ENCODE data around the gene PRTFDC1.

The PRTFDC1 gene

GRCh38 chr10:24874133-24874532 lies 78.3 kb downstream of the PRTFDC1 start:
- peaks cover 6% of the 10 kb centered on the region for H3K4me1 Mint-ChIP-seq
- peaks cover 4% of the 10 kb centered on the region for H3K9me3 Mint-ChIP-seq
- H3K27ac Mint-ChIP-seq, result no peak overlapping the region
- H3K4me3 Mint-ChIP-seq, result no peak overlapping the region
- no peak for DNase-seq (ENCODE audit: low spot score in 2 of 2)
- H3K27me3 Mint-ChIP-seq, result no peaks in the 10 kb centered on the region
- peaks cover 2% of the 10 kb centered on the region for H3K36me3 Mint-ChIP-seq
- ATAC-seq (ENCODE audit: low read depth), result no peak

- DNase-seq (ENCODE audit: low spot score in 2 of 2), result no peak
Measured at GRCh38 chr10:24873281-24873683, 79.1 kb downstream of the PRTFDC1 start.

GRCh38 chr10:24872790-24873182 lies 79.6 kb downstream of the PRTFDC1 start:
- H3K36me3 Mint-ChIP-seq, result peaks cover 2% of the 10 kb centered on the region

More at GRCh38 chr10:24873281-24873683, 79.1 kb downstream of the PRTFDC1 start:
- peaks cover 6% of the 10 kb centered on the region for H3K4me1 Mint-ChIP-seq
- H3K27me3 Mint-ChIP-seq, result no peaks in the 10 kb centered on the region
- no peak overlapping the region for H3K4me3 Mint-ChIP-seq
- no peak for ATAC-seq (ENCODE audit: low read depth)
- H3K27ac Mint-ChIP-seq, result no peak overlapping the region
- peaks cover 4% of the 10 kb centered on the region for H3K9me3 Mint-ChIP-seq
- peaks cover 2% of the 10 kb centered on the region for H3K36me3 Mint-ChIP-seq

GRCh38 chr10:24872049-24872789 lies 80.2 kb downstream of the PRTFDC1 start:
- peaks cover 2% of the 10 kb centered on the region for H3K36me3 Mint-ChIP-seq
- H3K9me3 Mint-ChIP-seq, result peaks cover 4% of the 10 kb centered on the region
- H3K4me1 Mint-ChIP-seq, result peaks cover 7% of the 10 kb centered on the region
- no peak overlapping the region for H3K27ac Mint-ChIP-seq
- ATAC-seq (ENCODE audit: low read depth), result no peak
- no peaks in the 10 kb centered on the region for H3K27me3 Mint-ChIP-seq
- no peak overlapping the region for H3K4me3 Mint-ChIP-seq
- DNase-seq (ENCODE audit: low spot score in 2 of 2), result no peak

More at GRCh38 chr10:24872790-24873182, 79.6 kb downstream of the PRTFDC1 start:
- Mint-ChIP-seq H3K4me3 (no peak overlapping the region), H3K27ac (no peak overlapping the region), H3K4me1 (peaks cover 6% of the 10 kb centered on the region), H3K9me3 (peaks cover 4% of the 10 kb centered on the region), H3K27me3 (no peaks in the 10 kb centered on the region)
- no peak for DNase-seq (ENCODE audit: low spot score in 2 of 2)
- no peak for ATAC-seq (ENCODE audit: low read depth)

- DNase-seq (ENCODE audit: low spot score in 2 of 2) (no peak), ATAC-seq (ENCODE audit: low read depth) (no peak)
- peaks cover 2% of the 10 kb centered on the region for H3K36me3 Mint-ChIP-seq
- peaks cover 4% of the 10 kb centered on the region for H3K9me3 Mint-ChIP-seq
- H3K27me3 Mint-ChIP-seq, result no peaks in the 10 kb centered on the region
- H3K4me3 Mint-ChIP-seq, result no peak overlapping the region
- no peak overlapping the region for H3K27ac Mint-ChIP-seq
- peaks cover 8% of the 10 kb centered on the region for H3K4me1 Mint-ChIP-seq
Measured at GRCh38 chr10:24871011-24871935, 81.1 kb downstream of the PRTFDC1 start.

GRCh38 chr10:24869354-24870015 lies 82.9 kb downstream of the PRTFDC1 start:
- no peak for DNase-seq (ENCODE audit: low spot score in 2 of 2)
- H3K4me1 Mint-ChIP-seq, result peaks cover 8% of the 10 kb centered on the region
- no peaks in the 10 kb centered on the region for H3K36me3 Mint-ChIP-seq
- H3K27me3 Mint-ChIP-seq, result peaks cover 3% of the 10 kb centered on the region
- peak; percentile 56 for ATAC-seq (ENCODE audit: low read depth)
- no peaks in the 10 kb centered on the region for H3K9me3 Mint-ChIP-seq
- H3K27ac Mint-ChIP-seq, result no peak overlapping the region
- no peak overlapping the region for H3K4me3 Mint-ChIP-seq

- H3K27me3 Mint-ChIP-seq, result peaks cover 3% of the 10 kb centered on the region
- H3K27ac Mint-ChIP-seq, result no peak overlapping the region
- H3K36me3 Mint-ChIP-seq, result no peaks in the 10 kb centered on the region
- ATAC-seq (ENCODE audit: low read depth), result no peak
- H3K4me1 Mint-ChIP-seq, result peaks cover 8% of the 10 kb centered on the region
- no peak overlapping the region for H3K4me3 Mint-ChIP-seq
- no peak for DNase-seq (ENCODE audit: low spot score in 2 of 2)
- H3K9me3 Mint-ChIP-seq, result no peaks in the 10 kb centered on the region
Measured at GRCh38 chr10:24866604-24867583, 85.5 kb downstream of the PRTFDC1 start.

GRCh38 chr10:24865783-24866182 lies 86.6 kb downstream of the PRTFDC1 start:
- H3K4me3 Mint-ChIP-seq, result no peak overlapping the region
- no peak for DNase-seq (ENCODE audit: low spot score in 2 of 2)
- no peak for ATAC-seq (ENCODE audit: low read depth)
- no peaks in the 10 kb centered on the region for H3K9me3 Mint-ChIP-seq
- H3K27ac Mint-ChIP-seq, result no peak overlapping the region
- peaks cover 3% of the 10 kb centered on the region for H3K27me3 Mint-ChIP-seq
- H3K36me3 Mint-ChIP-seq, result no peaks in the 10 kb centered on the region
- H3K4me1 Mint-ChIP-seq, result peaks cover 8% of the 10 kb centered on the region

- Mint-ChIP-seq H3K4me3 (no peak overlapping the region), H3K27me3 (peaks cover 3% of the 10 kb centered on the region), H3K4me1 (peaks cover 3% of the 10 kb centered on the region), H3K9me3 (no peaks in the 10 kb centered on the region), H3K36me3 (no peaks in the 10 kb centered on the region), H3K27ac (no peak overlapping the region)
- ATAC-seq (ENCODE audit: low read depth) (no peak), DNase-seq (ENCODE audit: low spot score in 2 of 2) (no peak)
Measured at GRCh38 chr10:24862589-24862988, 89.8 kb downstream of the PRTFDC1 start.

GRCh38 chr10:24858288-24859270 lies 93.8 kb downstream of the PRTFDC1 start:
- Mint-ChIP-seq H3K27ac (no peak overlapping the region), H3K4me1 (no peaks in the 10 kb centered on the region), H3K36me3 (no peaks in the 10 kb centered on the region), H3K9me3 (no peaks in the 10 kb centered on the region), H3K27me3 (no peaks in the 10 kb centered on the region), H3K4me3 (no peak overlapping the region)
- DNase-seq (ENCODE audit: low spot score in 2 of 2) (no peak), ATAC-seq (ENCODE audit: low read depth) (no peak)

- Mint-ChIP-seq H3K9me3 (no peaks in the 10 kb centered on the region), H3K36me3 (no peaks in the 10 kb centered on the region), H3K27me3 (no peaks in the 10 kb centered on the region), H3K4me3 (no peak overlapping the region), H3K27ac (no peak overlapping the region), H3K4me1 (no peaks in the 10 kb centered on the region)
- ATAC-seq (ENCODE audit: low read depth), result no peak
- no peak for DNase-seq (ENCODE audit: low spot score in 2 of 2)
Measured at GRCh38 chr10:24857031-24857725, 95.2 kb downstream of the PRTFDC1 start.

- Mint-ChIP-seq H3K27me3 (peaks cover 5% of the 10 kb centered on the region), H3K4me3 (no peak overlapping the region), H3K36me3 (no peaks in the 10 kb centered on the region), H3K4me1 (peaks cover 11% of the 10 kb centered on the region), H3K27ac (no peak overlapping the region), H3K9me3 (no peaks in the 10 kb centered on the region)
- DNase-seq (ENCODE audit: low spot score in 2 of 2) (no peak), ATAC-seq (ENCODE audit: low read depth) (no peak)
Measured at GRCh38 chr10:24854256-24854655, 98.2 kb downstream of the PRTFDC1 start.
